Type B pancreatic cell (in vitro differentiated cells): ENCODE measurements around the gene HOXC6. TPM values are rescaled to one million over a fixed set of nuclear protein-coding genes. Genes with fewer than 3 reads are reported as not detected.

Experiments used
- DNase-seq: peaks from one replicate; pipeline ENCODE4 v3.0.0; 2021; ENCODE audit warnings: mixed read lengths; ENCODE audit not compliant: unreplicated experiment; ENCODE audit errors: extremely low spot score
- H3K27ac Mint-ChIP-seq: 2 replicates; pipeline ENCODE4 v1.8.0; 2021; ENCODE audit warnings: mild to moderate bottlenecking, mixed read lengths
- H3K27me3 Mint-ChIP-seq: 2 replicates; pipeline ENCODE4 v1.8.0; 2021; ENCODE audit warnings: mixed read lengths
- H3K36me3 Mint-ChIP-seq: 2 replicates; pipeline ENCODE4 v1.8.0; 2021; ENCODE audit warnings: mixed read lengths
- H3K4me1 Mint-ChIP-seq: one replicate; pipeline ENCODE4 v1.8.0; 2021; ENCODE audit warnings: mixed read lengths; ENCODE audit not compliant: unreplicated experiment
- H3K4me3 Mint-ChIP-seq: 2 replicates; pipeline ENCODE4 v1.8.0; 2021; ENCODE audit warnings: mild to moderate bottlenecking, mixed read lengths
- H3K9me3 Mint-ChIP-seq: 2 replicates; pipeline ENCODE4 v1.8.0; 2021; ENCODE audit warnings: mixed read lengths
- CTCF ChIP-seq: fragments of 200-600 bp; sonication (generic); conservative IDR thresholded peaks from 2 replicates; pipeline ENCODE4 v1.5.0; 2021; ENCODE audit warnings: antibody characterized with exemption, mild to moderate bottlenecking
- total RNA-seq: library from RNA; stranded (reverse); gene quantifications from 2 replicates; pipeline ENCODE4 v1.2.1, GENCODE V29; 2021; ENCODE audit warnings: low replicate concordance

HOXC6 gene
- total RNA-seq, 1 donor from 2014 or later, result 23.0 TPM

GRCh38 chr12:54065677-54066076, 37.4 kb downstream of the HOXC6 start:
- no peak for TF ChIP-seq CTCF
- Mint-ChIP-seq H3K27ac (no peak overlapping the region), H3K4me3 (no peak overlapping the region), H3K36me3 (peaks cover 34% of the 10 kb centered on the region), H3K9me3 (no peaks in the 10 kb centered on the region), H3K4me1 (peaks cover 53% of the 10 kb centered on the region), H3K27me3 (peaks cover 9% of the 10 kb centered on the region)
- no peak for DNase-seq

GRCh38 chr12:54066408-54066807, 38.2 kb downstream of the HOXC6 start:
- no peak for TF ChIP-seq CTCF
- Mint-ChIP-seq H3K4me1 (peaks cover 55% of the 10 kb centered on the region), H3K4me3 (no peak overlapping the region), H3K36me3 (peaks cover 34% of the 10 kb centered on the region), H3K9me3 (no peaks in the 10 kb centered on the region), H3K27ac (no peak overlapping the region), H3K27me3 (peaks cover 9% of the 10 kb centered on the region)
- no peak for DNase-seq

GRCh38 chr12:54068418-54069070, 40.3 kb downstream of the HOXC6 start:
- Mint-ChIP-seq H3K4me3 (no peak overlapping the region), H3K4me1 (peaks cover 51% of the 10 kb centered on the region), H3K36me3 (peaks cover 19% of the 10 kb centered on the region), H3K27ac (peak overlapping the region; percentile 3), H3K9me3 (no peaks in the 10 kb centered on the region), H3K27me3 (peaks cover 3% of the 10 kb centered on the region)
- no peak for DNase-seq
- TF ChIP-seq CTCF, result no peak

- peaks cover 50% of the 10 kb centered on the region for H3K4me1 Mint-ChIP-seq
- peaks cover 3% of the 10 kb centered on the region for H3K27me3 Mint-ChIP-seq
- peaks cover 17% of the 10 kb centered on the region for H3K36me3 Mint-ChIP-seq
- DNase-seq, result no peak
- H3K4me3 Mint-ChIP-seq, result peak overlapping the region; percentile 64
- H3K9me3 Mint-ChIP-seq, result no peaks in the 10 kb centered on the region
- no peak for TF ChIP-seq CTCF
- peak overlapping the region; percentile 55 for H3K27ac Mint-ChIP-seq
Measured at GRCh38 chr12:54071942-54072341, 43.7 kb downstream of the HOXC6 start.

- no peak overlapping the region for H3K4me3 Mint-ChIP-seq
- peaks cover 12% of the 10 kb centered on the region for H3K36me3 Mint-ChIP-seq
- peaks cover 4% of the 10 kb centered on the region for H3K27me3 Mint-ChIP-seq
- peaks cover 62% of the 10 kb centered on the region for H3K4me1 Mint-ChIP-seq
- no peak for TF ChIP-seq CTCF
- no peaks in the 10 kb centered on the region for H3K9me3 Mint-ChIP-seq
- DNase-seq, result no peak
- H3K27ac Mint-ChIP-seq, result no peak overlapping the region
Measured at GRCh38 chr12:54074308-54074707, 46.1 kb downstream of the HOXC6 start.
